GM19025 (cell line): ENCODE measurements around the gene SYNPR.

Experiments used
- ATAC-seq: cut with Tn5 transposase; IDR thresholded peaks from one replicate; pipeline ENCODE4 v1.9.1; 2021; ENCODE audit warnings: mild to moderate bottlenecking, low read depth, moderate library complexity; ENCODE audit not compliant: unreplicated experiment

Gene SYNPR

DNA sequence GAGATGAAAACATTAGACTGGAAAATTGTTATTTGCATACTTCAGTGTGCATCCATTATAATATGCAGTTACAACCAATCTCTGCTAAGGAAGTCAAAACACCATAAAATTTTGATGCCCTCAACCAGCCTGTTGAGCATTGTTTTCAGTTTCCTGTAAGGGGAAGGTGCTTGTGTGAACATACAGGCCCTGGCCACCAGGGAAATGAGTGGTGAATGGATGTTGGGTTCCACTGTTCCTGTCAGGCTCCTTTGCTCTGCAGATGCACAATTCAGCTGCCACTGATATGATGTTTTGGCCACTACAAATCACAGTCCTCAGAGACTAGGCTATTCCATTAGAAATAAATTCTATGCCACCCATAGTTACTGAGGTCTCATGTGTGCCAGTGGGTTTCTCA is 184.6 kb downstream of the SYNPR start:
- ATAC-seq: no peak

DNA sequence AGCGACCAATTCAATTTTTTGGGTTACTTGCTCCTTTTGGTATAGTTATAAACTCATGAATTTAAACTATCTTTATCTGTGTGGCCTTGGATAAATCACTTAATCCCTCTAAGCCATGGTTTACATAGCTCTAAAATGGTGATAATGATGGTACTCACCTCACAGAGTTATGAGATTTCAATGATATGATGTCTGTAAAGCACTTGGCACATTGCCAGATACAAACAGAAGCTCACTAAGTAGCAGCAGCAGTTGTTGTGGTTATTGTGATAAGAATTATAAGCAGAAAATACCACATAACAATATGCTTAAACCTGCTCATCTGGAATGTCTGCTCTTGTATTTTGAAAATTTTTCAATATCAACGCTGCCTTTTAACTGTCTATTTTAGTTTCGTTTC is 189.3 kb downstream of the SYNPR start:
- ATAC-seq: no peak

DNA sequence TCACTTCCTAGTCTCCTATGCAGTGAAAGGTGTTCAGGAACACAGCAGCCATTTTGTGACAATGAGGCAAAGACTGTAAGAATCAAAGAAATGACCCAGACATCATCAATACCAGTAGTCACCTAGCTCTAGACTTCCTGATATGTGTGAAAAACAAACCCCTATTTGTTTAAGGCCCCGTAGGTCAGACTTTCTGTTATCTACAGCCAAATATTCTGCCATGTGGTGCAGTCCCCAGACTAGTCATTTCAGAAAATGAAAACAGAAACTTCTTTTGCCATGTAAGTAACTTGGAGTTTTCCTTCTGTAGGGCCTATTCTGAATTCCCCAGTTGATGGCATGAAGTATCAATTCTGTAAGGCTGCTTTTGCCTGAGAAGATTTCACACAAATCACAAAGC is 192.6 kb downstream of the SYNPR start:
- no peak for ATAC-seq

DNA sequence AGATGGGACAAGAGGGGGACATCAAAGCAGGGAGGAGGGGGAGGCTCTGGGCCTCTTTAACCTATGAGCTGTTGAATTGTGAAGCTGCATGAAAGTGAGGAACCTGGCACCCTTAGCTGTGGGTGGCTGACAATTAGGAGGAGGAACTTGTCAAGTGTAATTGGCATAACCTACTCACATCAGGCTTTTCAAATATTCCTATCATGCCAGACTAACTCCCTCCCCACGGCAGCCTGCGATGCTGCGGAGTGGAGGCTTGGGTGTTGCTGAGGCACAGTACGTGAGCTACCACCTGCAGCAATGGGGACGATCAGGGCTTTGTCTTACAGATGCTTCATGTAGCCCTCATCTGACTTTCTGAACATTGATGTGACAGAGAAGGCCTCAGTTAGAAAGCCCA is 193.7 kb downstream of the SYNPR start:
- no peak for ATAC-seq

DNA sequence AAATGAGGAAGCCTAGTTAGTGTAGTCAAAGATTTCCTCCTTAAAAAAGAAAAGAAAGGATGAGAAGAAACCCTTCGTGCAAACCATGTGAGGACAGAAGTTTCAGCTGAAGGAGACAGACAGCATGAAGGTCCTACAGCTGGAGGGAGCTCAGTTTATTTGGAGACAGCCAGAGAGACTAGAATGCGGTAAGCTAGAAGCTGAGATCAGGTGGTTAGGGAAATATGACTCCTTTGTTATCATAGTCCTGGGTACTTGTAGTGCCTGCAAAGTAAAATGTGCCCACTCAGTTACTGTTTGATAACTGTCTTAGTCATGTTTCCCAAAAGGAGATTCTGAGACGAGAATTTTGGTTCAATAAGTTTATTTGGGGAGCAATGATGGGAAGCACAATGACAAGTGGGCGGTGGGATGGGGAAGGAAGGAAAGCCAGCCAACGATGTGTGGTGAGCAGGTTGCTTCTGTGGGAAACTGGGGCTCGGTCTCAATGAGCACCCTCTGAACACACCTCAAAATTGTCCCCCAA is 195.6 kb downstream of the SYNPR start:
- ATAC-seq: no peak

DNA sequence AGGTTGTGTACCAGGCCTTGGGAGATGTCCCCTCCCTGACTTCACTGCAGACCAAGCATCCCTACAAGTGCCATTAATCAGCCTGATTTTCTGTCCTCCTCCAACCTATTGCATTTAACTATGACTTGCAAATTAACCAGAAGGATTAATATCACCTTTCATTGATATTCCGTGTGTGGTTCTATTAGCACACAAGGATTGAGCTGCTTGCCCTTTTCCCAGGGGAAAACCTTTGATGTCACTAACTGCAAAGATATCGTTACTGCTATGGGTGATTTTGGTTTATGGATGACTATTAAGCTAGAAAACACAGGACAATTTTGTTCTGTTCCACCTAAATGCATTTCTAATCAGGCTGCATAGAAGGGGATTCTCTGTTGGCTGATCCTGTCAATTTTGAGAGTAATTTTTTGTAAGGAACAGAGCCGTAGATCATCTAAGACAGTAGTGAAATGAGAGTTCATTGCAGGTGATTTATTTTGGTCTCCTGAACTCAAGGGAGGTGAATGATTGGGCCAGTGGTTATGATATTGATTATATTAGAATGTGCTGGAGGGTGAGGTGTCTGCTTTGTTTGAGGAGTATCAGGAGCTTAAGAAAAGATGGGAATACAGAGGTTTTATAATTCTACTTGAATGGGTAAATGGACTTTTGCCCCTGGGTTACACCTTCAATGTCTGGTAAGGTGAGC is 196.9 kb downstream of the SYNPR start:
- ATAC-seq: no peak

DNA sequence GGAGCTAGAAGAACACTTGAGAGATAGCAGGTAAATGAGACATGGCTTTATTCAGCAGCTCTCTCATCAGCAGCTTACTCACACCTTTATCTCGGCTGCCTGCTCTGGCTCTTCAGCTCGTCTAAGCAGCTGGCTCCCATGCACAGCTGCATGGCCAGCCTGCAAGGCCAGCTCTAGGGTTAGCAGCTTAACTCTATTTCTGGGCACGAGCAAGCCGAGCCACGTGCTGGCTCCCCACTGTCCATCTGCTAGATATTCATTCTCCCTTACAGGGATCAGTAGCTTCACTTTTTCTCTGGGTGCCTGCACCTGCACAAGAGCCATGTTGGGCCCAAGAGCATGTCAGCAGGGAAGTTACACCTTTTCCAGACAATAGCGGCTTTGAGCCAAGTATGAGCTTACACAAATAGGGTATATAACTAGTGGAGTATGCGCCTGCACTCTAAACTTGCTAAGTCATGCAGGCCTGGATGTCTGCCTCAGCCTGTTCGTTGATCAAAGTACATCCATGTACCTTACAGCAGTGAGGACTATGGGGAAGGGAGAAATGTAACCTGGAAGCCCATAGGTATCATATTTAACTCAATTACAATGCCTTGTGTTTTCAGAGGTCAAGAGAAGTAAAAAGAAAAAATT is 199.5 kb downstream of the SYNPR start:
- no peak for ATAC-seq

DNA sequence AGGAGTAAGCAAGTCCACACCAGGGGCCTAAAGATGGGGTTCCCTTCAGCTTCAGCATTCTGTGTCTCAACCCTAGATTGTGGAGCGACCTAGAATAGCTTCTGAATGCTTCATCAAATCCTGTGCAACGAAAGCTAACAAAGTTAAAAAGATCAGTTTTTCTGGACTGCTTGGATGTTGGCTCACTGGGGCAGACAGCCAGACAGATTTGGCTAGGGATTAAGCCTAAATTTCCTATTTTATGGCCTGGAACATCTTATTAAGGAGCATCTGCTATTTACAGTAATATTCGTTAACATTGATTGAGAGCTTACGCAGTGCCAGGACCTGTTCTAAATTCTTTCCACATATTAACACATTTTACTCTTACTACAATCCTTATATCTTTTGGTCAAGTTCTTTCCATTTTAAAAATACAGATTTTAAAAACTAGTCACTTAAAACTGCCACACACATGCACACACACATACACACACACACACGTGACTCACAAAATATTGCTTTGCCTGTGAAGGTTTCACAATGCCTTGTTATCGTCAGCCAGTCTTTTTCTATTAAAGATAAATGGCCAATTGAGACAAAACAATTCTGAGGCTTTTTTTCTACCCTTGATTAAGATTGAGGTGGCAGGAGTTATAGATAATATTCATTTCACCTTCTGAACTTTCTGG is 201.0 kb downstream of the SYNPR start:
- ATAC-seq: no peak

DNA sequence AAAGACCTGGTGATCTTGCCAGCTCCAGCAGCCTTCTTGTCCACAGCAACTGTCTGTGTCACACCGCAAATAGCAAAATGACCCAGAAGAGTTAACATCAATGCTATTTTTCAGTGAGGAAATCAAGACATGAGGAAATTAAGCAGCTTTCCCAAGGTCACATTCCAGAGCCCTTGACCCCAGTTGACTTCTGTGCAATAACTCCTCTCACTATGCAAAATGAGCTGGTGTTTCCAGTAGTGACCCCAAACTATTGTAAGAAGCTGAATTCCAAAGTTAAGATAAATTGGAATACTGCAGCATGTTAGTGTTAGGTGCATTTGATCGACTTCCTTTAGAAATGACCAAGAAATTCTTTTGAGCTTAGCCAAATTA is 201.5 kb downstream of the SYNPR start:
- ATAC-seq: no peak

DNA sequence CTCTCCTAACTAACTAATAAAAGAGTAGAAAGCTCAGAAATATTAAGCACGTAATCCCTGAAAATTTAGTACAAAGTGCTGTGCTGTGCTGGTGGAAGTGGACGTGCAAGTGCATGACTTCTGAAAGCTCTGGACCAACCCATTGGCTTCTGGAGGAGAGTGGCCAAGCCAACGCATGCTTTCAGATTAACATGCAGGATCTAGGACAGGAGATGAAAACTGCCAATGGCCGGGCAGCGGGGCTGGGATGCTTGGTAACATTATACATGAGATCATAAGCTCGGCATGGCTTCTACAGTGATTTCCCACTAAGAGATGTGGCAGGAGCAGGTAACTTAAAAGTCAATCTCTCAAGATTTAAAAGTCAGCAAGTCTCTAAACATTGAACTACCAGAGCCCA is 203.5 kb downstream of the SYNPR start:
- ATAC-seq: no peak

DNA sequence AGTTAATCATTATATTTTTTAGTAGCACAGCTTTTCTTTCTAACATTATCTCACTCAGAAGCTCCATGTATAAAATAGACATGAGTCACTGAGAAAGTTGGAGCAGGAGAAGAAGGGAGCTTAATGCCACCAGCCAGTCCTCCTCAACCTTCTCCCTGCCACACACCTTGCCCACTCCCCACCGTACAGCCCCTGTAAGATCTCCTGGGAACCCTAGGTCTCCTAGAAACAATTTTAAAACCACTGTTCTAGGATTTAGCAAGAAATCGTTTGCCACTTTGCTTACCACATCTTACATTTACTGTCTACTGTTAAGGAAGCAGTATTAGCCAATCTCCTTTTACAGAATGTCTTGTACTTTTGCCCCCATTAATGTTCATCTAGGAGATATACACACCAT is 204.2 kb downstream of the SYNPR start:
- no peak for ATAC-seq

DNA sequence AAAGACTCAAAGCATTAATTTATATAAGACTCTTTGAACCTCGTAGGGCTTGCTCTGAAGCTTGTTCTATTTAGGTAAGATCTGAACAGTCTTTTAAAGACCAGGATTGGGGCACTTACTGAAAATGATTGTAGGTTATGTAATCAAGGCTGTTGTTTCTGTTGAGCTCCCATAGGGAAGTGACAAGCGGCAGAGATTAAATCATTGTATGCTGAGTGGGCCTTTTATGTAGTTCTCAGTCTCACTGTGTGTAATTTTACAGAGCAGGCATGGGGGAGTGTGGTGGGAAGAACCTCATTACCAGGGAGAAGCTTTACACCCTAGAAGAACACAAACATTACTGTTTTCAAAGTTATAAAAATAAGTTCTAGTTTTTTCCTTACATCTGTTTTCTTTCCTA is 214.4 kb downstream of the SYNPR start:
- ATAC-seq: no peak

DNA sequence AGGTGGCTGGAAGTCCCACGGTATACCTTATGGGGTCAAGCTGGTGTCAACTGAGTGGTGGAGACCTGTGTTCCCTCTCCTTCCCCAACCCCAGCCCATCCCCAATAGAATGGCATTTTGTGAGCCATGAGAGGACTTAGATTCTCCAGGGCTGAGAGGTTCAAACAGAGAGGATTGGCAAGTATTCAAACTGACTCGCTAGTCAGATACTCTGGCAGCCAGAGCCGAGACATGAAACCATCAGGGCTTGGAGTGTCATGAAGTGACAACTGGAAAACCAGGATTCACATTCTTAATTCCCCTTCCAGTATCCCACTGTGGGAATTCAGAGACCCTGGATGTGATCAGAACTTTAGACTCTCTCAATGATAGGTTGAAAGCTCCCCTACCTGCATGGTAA is 215.0 kb downstream of the SYNPR start:
- no peak for ATAC-seq

DNA sequence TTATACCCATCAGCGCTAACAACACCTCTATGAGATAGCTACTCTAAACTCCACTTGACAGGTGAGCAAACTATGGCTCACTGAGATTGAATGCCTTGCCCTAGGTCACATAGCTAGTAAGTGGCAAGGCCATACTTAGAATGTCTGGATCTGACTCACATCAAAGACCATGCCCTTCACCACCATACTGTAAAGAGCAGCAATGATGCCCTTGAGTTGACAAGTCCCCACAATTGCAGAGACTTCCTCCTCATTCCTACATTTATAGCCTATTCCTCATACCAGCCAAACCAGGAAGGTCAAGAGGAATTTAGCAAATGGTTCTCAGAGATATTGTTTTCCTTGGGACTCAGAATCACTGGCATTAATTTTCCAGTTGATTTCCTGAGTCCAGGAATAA is 216.5 kb downstream of the SYNPR start:
- ATAC-seq: no peak

DNA sequence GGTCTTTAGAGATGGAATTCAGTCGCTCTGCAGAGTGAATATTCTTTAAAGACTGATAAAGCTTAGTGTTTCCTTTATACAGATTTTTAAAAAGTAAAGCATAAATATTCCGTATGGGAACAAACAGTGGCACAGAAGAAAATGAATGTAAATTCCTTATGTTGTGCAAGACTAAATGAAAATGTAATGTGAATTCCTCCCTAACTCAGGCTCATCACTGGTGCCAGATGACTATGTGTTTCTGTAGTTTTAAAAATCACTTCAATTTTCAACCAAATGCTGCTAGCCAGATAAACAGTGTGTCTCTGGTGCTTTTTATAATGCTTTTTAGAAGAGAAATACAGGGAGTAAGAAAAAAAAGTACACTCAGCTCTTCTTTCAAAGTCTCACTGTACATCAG is 219.5 kb downstream of the SYNPR start:
- no peak for ATAC-seq

DNA sequence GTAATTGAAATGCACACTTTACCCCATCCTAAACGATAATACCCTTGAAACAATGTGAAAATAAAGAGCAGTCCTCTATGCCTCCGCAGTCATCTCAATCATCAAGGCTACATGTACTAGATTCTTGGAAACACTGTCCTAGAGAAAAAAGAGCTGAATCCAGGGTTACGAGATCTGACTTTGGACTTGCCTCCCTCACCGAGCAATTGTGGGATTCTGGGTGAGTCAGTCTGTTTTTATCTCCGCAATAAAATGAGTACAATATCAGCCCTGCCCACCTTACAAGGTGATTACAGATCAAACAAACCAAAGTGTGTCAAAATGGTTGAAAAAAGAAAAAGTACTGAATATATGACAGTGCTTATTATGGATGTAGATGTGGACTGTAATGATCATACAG is 222.1 kb downstream of the SYNPR start:
- no peak for ATAC-seq

DNA sequence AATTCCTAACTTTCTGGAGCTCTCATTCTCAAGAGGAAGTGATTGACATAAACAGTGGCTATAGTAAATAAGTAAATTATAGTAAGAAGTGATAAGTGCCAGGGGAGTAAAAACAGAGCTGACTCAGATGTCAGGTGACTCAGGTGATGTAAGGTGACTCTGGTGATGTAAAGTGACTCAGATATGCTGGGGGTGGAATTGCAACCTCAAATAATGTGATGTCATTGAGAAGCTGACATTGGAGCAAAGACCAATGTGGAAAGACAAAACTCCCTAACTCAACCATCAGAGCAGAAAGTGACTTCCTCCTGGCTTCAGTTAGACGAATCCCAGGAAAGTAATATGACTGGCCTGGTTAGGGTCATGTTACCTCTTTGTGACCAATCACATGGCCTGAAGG is 230.2 kb downstream of the SYNPR start:
- ATAC-seq: no peak

DNA sequence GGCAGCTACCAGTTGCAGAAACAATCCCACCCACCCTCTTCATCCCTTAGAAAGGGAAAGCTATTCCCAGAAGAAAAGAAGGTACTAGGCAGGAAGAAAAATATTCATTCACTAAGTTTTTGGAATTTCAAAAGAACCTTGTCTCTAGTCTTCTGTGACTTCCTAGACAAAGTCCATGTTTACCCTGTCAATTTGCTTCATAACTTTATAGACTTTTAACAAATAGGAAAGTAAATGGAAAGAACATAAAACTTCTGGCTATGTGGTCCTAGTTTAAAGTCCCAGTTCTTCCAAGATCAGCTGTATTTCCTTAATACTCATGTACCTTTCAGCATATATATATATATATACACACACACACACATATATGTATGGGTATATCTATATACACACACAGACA is 230.7 kb downstream of the SYNPR start:
- ATAC-seq: no peak

DNA sequence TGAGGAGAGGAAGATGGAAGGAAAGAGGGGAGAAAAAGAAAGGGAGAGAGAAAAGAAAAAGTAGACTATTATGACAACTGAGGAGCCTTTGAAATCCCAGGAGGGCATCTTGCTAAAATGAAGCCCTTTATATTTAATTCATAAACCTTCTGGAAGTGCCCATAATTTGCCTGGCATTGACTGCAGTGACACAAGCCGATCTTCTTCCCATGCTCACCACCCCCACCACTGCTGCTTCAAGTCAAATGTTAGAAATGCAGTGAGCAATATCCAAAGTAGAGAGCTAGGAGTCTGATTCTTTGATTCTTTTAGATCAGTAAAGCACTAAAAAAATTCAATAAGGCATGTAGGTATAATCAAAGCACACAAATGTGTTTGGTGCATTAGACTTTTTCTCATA is 235.7 kb downstream of the SYNPR start:
- ATAC-seq: no peak

DNA sequence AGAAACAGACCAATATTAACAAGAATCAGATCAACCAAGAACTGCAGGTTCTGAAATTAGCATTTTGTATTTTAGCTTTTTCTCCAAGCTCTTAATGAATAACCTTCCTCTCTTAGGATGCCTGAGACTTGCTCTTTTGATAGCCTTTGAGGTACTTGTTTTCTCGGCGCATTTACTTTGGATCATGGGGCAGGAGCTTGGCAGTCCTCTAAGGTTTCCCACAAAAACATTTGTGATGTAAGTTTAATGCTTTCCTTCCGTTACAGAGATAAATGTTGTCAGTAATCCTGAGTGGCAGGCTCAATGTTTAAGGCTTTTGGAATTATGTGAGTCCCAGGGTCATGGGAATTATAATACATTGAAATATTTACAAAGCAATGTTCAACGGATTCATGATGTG is 236.6 kb downstream of the SYNPR start:
- no peak for ATAC-seq

DNA sequence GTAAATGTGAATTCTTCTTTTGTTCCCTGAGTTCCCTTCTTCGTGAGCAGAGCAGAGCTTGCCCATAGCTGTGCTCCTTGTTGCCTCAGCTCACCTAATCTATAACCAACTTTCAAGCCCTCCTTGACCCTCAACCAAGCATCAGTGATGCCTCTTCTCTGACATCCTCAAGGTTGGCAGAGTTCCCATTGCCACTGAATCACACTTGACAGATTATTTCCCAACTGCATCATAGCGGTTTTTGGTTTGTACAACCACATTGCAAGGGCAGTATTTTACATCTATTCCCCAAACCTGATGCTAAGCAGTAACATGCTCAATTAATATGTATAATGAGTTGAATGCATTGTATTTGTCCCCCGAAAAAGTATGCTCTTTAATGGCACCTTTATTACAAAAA is 241.3 kb downstream of the SYNPR start:
- ATAC-seq: no peak

DNA sequence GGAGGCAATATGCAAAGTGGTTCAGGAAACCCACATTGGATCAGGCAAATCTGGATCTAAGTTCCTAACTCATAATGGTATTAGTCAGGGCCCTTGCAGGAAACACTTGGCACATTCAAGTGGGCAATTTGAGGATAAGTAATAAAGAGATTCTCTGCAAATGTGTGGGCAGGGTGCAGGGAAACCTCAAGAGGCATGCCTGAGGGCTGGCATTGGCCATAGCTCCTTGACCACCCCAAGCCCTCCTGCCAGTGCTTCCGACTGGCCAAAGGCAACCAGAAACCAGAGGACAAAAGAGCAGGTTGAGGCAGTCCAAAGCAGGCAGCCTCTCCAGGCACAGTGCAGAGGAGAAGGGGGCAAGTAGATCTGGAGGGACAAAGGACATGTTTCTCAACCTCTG is 243.5 kb downstream of the SYNPR start:
- ATAC-seq: no peak
